Measurements from ENCODE around the gene DNAJB7.

- TF ChIP-seq CTCF (conservative IDR thresholded peaks at IDR 0.05 in 1 of 2, IDR thresholded peaks at IDR 0.05 in 1 of 2; ENCODE audit: low read depth in 1 of 2, low read length in 2 of 2) (no peak), EZH2 (IDR thresholded peaks at IDR 0.05; ENCODE audit: low read length, missing control alignments) (no peak)
These were observed 15.0 kb upstream of the DNAJB7 start for GRCh38 chr22:40876907-40877306.

All from fibroblast of lung (primary cell).